HG03469 (cell line): ENCODE data around the gene SLC45A3.

Source experiments
- ATAC-seq: cut with Tn5 transposase; IDR thresholded peaks from one replicate; pipeline ENCODE4 v1.9.1; 2021; ENCODE audit warnings: mild to moderate bottlenecking, moderate library complexity, moderate number of reproducible peaks; ENCODE audit not compliant: unreplicated experiment

Gene SLC45A3

GRCh38 chr1:205701891-205702290, 21.6 kb upstream of the SLC45A3 start:
- no peak for ATAC-seq

- no peak for ATAC-seq
Measured at GRCh38 chr1:205701420-205701819, 21.1 kb upstream of the SLC45A3 start.

GRCh38 chr1:205700865-205701401, 20.6 kb upstream of the SLC45A3 start:
- ATAC-seq: no peak

- ATAC-seq: no peak
Measured at GRCh38 chr1:205699416-205699815, 19.1 kb upstream of the SLC45A3 start.

GRCh38 chr1:205698921-205699320, 18.6 kb upstream of the SLC45A3 start:
- no peak for ATAC-seq

GRCh38 chr1:205693421-205693991, 13.2 kb upstream of the SLC45A3 start:
- no peak for ATAC-seq

GRCh38 chr1:205692423-205692822, 12.1 kb upstream of the SLC45A3 start:
- no peak for ATAC-seq

- no peak for ATAC-seq
Measured at GRCh38 chr1:205690122-205690756, 9.9 kb upstream of the SLC45A3 start.

GRCh38 chr1:205689479-205689878, 9.2 kb upstream of the SLC45A3 start:
- ATAC-seq: no peak

- ATAC-seq: no peak
Measured at GRCh38 chr1:205688171-205689080, 8.1 kb upstream of the SLC45A3 start.

GRCh38 chr1:205687242-205687641, 6.9 kb upstream of the SLC45A3 start:
- ATAC-seq: no peak

GRCh38 chr1:205681364-205681763, 1.1 kb upstream of the SLC45A3 start:
- no peak for ATAC-seq

GRCh38 chr1:205678286-205679111, 1.8 kb downstream of the SLC45A3 start:
- no peak for ATAC-seq

- ATAC-seq: no peak
Measured at GRCh38 chr1:205677167-205677566, 3.1 kb downstream of the SLC45A3 start.

GRCh38 chr1:205676597-205676996, 3.7 kb downstream of the SLC45A3 start:
- ATAC-seq: no peak

- no peak for ATAC-seq
Measured at GRCh38 chr1:205676002-205676401, 4.3 kb downstream of the SLC45A3 start.

GRCh38 chr1:205675247-205675646, 5.1 kb downstream of the SLC45A3 start:
- no peak for ATAC-seq

GRCh38 chr1:205672970-205673369, 7.3 kb downstream of the SLC45A3 start:
- ATAC-seq: no peak

GRCh38 chr1:205672395-205672889, 7.9 kb downstream of the SLC45A3 start:
- ATAC-seq: no peak

GRCh38 chr1:205670611-205671430, 9.5 kb downstream of the SLC45A3 start:
- ATAC-seq: no peak
